PC-9 (cell line): ENCODE measurements around the gene RIC3. TPM values are rescaled to one million over a fixed set of nuclear protein-coding genes. Genes with fewer than 3 reads are reported as not detected.

Experiments used
- BruUV-seq: library from RNA; stranded (reverse); fragments of 400-500 nt; replicated peaks from 2 replicates; lab custom pipeline; 2021; lab: Mats Ljungman, UMichigan
- CTCF ChIA-PET: fragments of 300-600 bp; sonication (Branson Sonifier 250); formaldehyde crosslinking; loops from one replicate; lab custom pipeline; 2022; ENCODE audit warnings: antibody characterized with exemption; lab: Charles Lee
- POLR2A ChIA-PET: fragments of 300-600 bp; sonication (Branson Sonifier 250); formaldehyde crosslinking; loops from one replicate; lab custom pipeline; 2022; ENCODE audit warnings: antibody characterized with exemption; ENCODE audit not compliant: unreplicated experiment; lab: Charles Lee
- DNase-seq, 2 experiments: peaks; one replicate each; pipeline versions ENCODE4 v3.0.0 to v3.0.0-alpha.2; 2015 to 2022; ENCODE audit warnings: mixed read lengths in 1 of 2
- H2AFZ ChIP-seq: fragments of 200-600 bp; sonication (generic); 2 replicates; pipeline ENCODE4 v1.8.1; 2017; ENCODE audit warnings: antibody characterized with exemption
- H3F3A ChIP-seq: fragments of 200-600 bp; sonication (generic); 2 replicates; pipeline ENCODE4 v1.8.1; 2017; ENCODE audit warnings: antibody characterized with exemption, mild to moderate bottlenecking, low read depth; ENCODE audit not compliant: insufficient read depth
- H3K27ac ChIP-seq: fragments of 200-600 bp; sonication (generic); 2 replicates; pipeline ENCODE4 v1.6.1; 2016; ENCODE audit warnings: mixed run types
- H3K27me3 ChIP-seq: fragments of 200-600 bp; sonication (generic); 2 replicates; pipeline ENCODE4 v1.6.1; 2016; ENCODE audit warnings: low read depth, mixed run types; ENCODE audit not compliant: insufficient read depth
- H3K36me3 ChIP-seq: fragments of 200-600 bp; sonication (generic); 2 replicates; pipeline ENCODE4 v1.6.1; 2016; ENCODE audit warnings: low read depth, mixed run types
- H3K4me1 ChIP-seq: fragments of 200-600 bp; sonication (generic); replicated peaks from 2 replicates; pipeline ENCODE4 v1.6.1; 2016; ENCODE audit warnings: mixed run types; ENCODE audit not compliant: insufficient read depth
- H3K4me2 ChIP-seq: fragments of 200-600 bp; sonication (generic); 2 replicates; pipeline ENCODE4 v1.6.1; 2017; ENCODE audit warnings: mixed run types
- H3K4me3 ChIP-seq: fragments of 200-600 bp; sonication (generic); 2 replicates; pipeline ENCODE4 v1.6.1; 2016; ENCODE audit warnings: mixed run types
- H3K79me2 ChIP-seq: fragments of 200-600 bp; sonication (generic); 2 replicates; pipeline ENCODE4 v1.6.1; 2017; ENCODE audit warnings: low read depth, mixed run types
- H3K9me2 ChIP-seq: fragments of 200-600 bp; sonication (generic); 2 replicates; pipeline ENCODE4 v1.8.1; 2017; ENCODE audit warnings: mild to moderate bottlenecking; ENCODE audit not compliant: insufficient read depth
- H3K9me3 ChIP-seq: fragments of 200-600 bp; sonication (generic); 2 replicates; pipeline ENCODE4 v1.8.1; 2016; ENCODE audit warnings: low read depth; ENCODE audit not compliant: insufficient read depth
- H4K20me1 ChIP-seq: fragments of 200-600 bp; sonication (generic); 2 replicates; pipeline ENCODE4 v1.8.1; 2017; ENCODE audit not compliant: insufficient read depth
- CTCF ChIP-seq: fragments of 200-600 bp; sonication (generic); conservative IDR thresholded peaks from 2 replicates; pipeline ENCODE4 v1.6.1; 2017; ENCODE audit warnings: mixed run types, antibody characterized with exemption, mild to moderate bottlenecking, moderate library complexity
- EZH2 ChIP-seq: fragments of 200-600 bp; sonication (generic); IDR thresholded peaks from 2 replicates; pipeline ENCODE4 v1.8.0; 2017; ENCODE audit warnings: antibody characterized with exemption, low read depth
- intact Hi-C: fragments of 100-400 bp; cut with micrococcal nuclease; formaldehyde crosslinking; loops from one replicate; pipeline ENCODE4 v1.10.0; 2022; ENCODE audit not compliant: unreplicated experiment
- total RNA-seq: library from RNA; stranded (reverse); gene quantifications from 2 replicates; pipeline ENCODE4 v1.2.3, GENCODE V29; 2021

The RIC3 gene
- total RNA-seq, 1 experiment from 2014 or later, result not detected

GRCh38 chr11:8097468-8097867, 71.4 kb downstream of the RIC3 start:
- no peak overlapping the region for H3K27ac ChIP-seq
- no peak overlapping the region for H3K4me2 ChIP-seq
- no peaks in the 10 kb centered on the region for H3K36me3 ChIP-seq
- H3K9me2 ChIP-seq, result no peaks in the 10 kb centered on the region
- no peak overlapping the region for H3K4me3 ChIP-seq
- no peak for DNase-seq
- CTCF ChIA-PET, result interaction anchor here (0.5 to 0.6 kb wide), 2 partner anchors 70 to 171 kb away, joined by 3 to 4 read pairs; no protein-coding TSS in a partner anchor
- H2AFZ ChIP-seq, result no peak overlapping the region
- no peak for TF ChIP-seq CTCF
- TF ChIP-seq EZH2, result no peak
- no TSS peak for BruUV-seq
- intact Hi-C loops, result no loop called here
- no peaks in the 10 kb centered on the region for H3K4me1 ChIP-seq
- POLR2A ChIA-PET, result no interaction called here
- no peaks in the 10 kb centered on the region for H3K9me3 ChIP-seq
- no peaks in the 10 kb centered on the region for H4K20me1 ChIP-seq
- H3F3A ChIP-seq, result no peaks in the 10 kb centered on the region
- H3K27me3 ChIP-seq, result no peaks in the 10 kb centered on the region
- no peaks in the 10 kb centered on the region for H3K79me2 ChIP-seq

GRCh38 chr11:8097062-8097461, 71.8 kb downstream of the RIC3 start:
- no peaks in the 10 kb centered on the region for H3K36me3 ChIP-seq
- H3K79me2 ChIP-seq, result no peaks in the 10 kb centered on the region
- no peaks in the 10 kb centered on the region for H3K27me3 ChIP-seq
- BruUV-seq, result no TSS peak
- H4K20me1 ChIP-seq, result no peaks in the 10 kb centered on the region
- ChIA-PET POLR2A (no interaction called here), CTCF (no interaction called here)
- H3K4me2 ChIP-seq, result no peak overlapping the region
- H3K4me3 ChIP-seq, result no peak overlapping the region
- intact Hi-C loops, result no loop called here
- H3K27ac ChIP-seq, result no peak overlapping the region
- H3K9me3 ChIP-seq, result no peaks in the 10 kb centered on the region
- H3K4me1 ChIP-seq, result no peaks in the 10 kb centered on the region
- no peak overlapping the region for H2AFZ ChIP-seq
- H3F3A ChIP-seq, result no peaks in the 10 kb centered on the region
- TF ChIP-seq CTCF, result no peak
- TF ChIP-seq EZH2, result no peak
- H3K9me2 ChIP-seq, result no peaks in the 10 kb centered on the region
- DNase-seq, result no peak

- no peaks in the 10 kb centered on the region for H3K79me2 ChIP-seq
- H3K27ac ChIP-seq, result no peak overlapping the region
- no TSS peak for BruUV-seq
- H3K9me2 ChIP-seq, result no peaks in the 10 kb centered on the region
- no peaks in the 10 kb centered on the region for H3K36me3 ChIP-seq
- ChIA-PET CTCF (interaction anchor here (0.6 kb wide), 1 partner anchor 38 kb away, joined by 3 read pairs; no protein-coding TSS in a partner anchor), POLR2A (no interaction called here)
- no peak for DNase-seq
- H3K9me3 ChIP-seq, result no peaks in the 10 kb centered on the region
- no peaks in the 10 kb centered on the region for H4K20me1 ChIP-seq
- no peaks in the 10 kb centered on the region for H3K4me1 ChIP-seq
- intact Hi-C loops, result no loop called here
- no peak overlapping the region for H3K4me2 ChIP-seq
- H3K27me3 ChIP-seq, result no peaks in the 10 kb centered on the region
- H2AFZ ChIP-seq, result no peak overlapping the region
- H3F3A ChIP-seq, result no peaks in the 10 kb centered on the region
- TF ChIP-seq CTCF (no peak), EZH2 (no peak)
- no peak overlapping the region for H3K4me3 ChIP-seq
Measured at GRCh38 chr11:8096575-8096974, 72.2 kb downstream of the RIC3 start.
